Skeletal muscle tissue (tissue), 4 donors: ENCODE results near the gene SLX4IP. TPM values are rescaled to one million over a fixed set of nuclear protein-coding genes. Genes with fewer than 3 reads are reported as not detected.

Experiments used
- H3K27ac ChIP-seq: one replicate; pipeline ENCODE4 v1.7.0; 2013; ENCODE audit warnings: mild to moderate bottlenecking, low read depth, low read length, inconsistent platforms
- H3K27me3 ChIP-seq, 3 donors: one replicate each; pipeline ENCODE4 v1.7.0; 2013; ENCODE audit warnings: low read length in 3 of 3; ENCODE audit not compliant: control insufficient read depth in 3 of 3, insufficient read depth in 3 of 3
- H3K36me3 ChIP-seq, 3 donors: one replicate each; pipeline ENCODE4 v1.7.0; 2013; ENCODE audit warnings: low read length in 3 of 3; ENCODE audit not compliant: control insufficient read depth in 3 of 3, insufficient read depth in 3 of 3
- H3K4me1 ChIP-seq, 3 donors: one replicate each; pipeline ENCODE4 v1.7.0; 2013; ENCODE audit warnings: low read length in 3 of 3, mild to moderate bottlenecking in 3 of 3; ENCODE audit not compliant: control insufficient read depth in 3 of 3, insufficient read depth in 3 of 3
- H3K4me3 ChIP-seq, 3 donors: one replicate each; pipeline ENCODE4 v1.7.0; 2013; ENCODE audit warnings: low read length in 3 of 3
- H3K9ac ChIP-seq, 3 donors: one replicate each; pipeline ENCODE4 v1.7.0; 2013; ENCODE audit warnings: low read length in 3 of 3, mild to moderate bottlenecking in 3 of 3, moderate library complexity in 2 of 3, low read depth in 1 of 3
- H3K9me3 ChIP-seq, 3 donors: one replicate each; pipeline ENCODE4 v1.7.0; 2013; ENCODE audit warnings: low read length in 3 of 3; ENCODE audit not compliant: control insufficient read depth in 3 of 3
- total RNA-seq: library from RNA; depleted of rRNA; stranded (reverse); fragments of >200 nt; gene quantifications from one replicate; pipeline ENCODE4 v1.2.3, GENCODE V29; 2014
- donor health status: Osteomylitis.

The SLX4IP gene
- total RNA-seq, 1 donor from 2014 or later = 4.2 TPM

DNA sequence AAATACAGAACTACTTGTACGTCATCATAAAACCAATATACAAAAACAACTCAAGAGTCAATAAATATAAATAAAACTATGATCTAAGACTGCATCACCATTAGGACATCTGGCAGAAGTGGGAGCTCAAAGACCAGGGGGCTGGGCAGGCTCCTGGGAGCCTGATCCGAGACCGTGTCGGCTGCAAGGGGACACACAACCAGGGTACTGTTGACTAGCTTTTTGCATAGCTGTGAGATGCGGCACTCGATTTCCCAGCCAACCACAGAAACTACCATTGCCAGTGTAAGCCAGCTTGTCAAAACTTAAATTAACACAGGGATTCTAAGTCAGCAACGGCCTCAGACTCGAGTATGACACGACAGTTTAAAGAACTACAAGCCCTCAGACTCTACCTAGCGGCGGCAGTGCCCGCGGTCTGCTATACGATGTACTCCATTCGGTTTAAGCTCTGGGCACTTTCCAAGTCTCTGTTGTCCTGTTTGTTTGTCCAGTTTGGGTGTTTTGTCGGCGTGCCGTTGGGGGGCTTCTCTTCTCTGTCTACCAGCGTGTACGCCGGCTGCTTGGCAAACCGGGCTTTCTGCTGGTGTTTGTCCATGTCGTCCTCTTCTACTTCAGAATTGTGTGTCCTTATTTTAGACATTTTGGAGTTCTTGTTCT is 204.1 kb downstream of the SLX4IP start:
- peaks cover 33 to 51% (median 36%) of the 10 kb centered on the region in 3 donors for H3K36me3 ChIP-seq
- no peaks in the 10 kb centered on the region for H3K27me3 ChIP-seq
- peaks cover 30 to 34% (median 34%) of the 10 kb centered on the region in 3 donors for H3K4me1 ChIP-seq
- H3K27ac ChIP-seq = peak overlapping the region; percentile 61
- no peak overlapping the region for H3K4me3 ChIP-seq
- no peak overlapping the region for H3K9ac ChIP-seq
- H3K9me3 ChIP-seq = no peaks in the 10 kb centered on the region

DNA sequence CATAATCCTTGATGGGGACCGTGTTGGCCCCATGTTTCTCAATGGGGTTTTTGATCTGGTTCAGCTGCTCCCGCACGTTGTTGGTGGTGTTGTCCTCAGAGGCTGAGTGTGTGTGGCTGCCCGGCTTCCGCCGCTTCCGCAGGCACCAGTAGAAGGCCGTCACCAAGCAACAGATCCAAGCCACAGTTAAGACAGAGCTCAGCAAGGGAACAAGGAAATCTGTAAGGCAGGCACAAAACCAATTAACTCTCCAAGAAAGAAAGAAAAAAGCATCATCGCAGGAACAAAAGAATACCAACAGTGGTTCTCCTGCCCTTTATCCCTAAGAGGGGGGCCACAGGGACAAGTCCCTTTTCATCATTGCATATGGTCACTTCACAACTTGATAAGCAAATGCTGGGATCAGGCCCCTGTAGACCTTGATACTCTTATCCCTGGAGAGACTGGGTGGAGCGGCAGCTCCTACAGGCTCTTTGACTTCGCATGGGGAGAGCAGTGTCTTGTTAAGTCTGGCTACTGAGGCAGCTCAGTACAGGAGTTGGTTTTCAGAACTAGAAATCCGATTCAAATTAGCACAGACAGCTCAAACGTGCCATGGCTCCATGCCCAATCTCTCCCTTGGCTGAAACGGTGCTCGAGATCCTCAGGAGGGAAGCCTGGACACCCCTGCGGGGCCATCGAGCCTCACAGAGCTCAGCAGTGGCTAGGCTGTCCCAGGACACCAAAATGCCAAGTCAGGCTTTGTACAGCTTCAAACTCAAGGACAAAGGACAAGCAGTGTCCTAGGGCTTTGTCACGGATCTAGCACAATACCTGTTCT is 204.8 kb downstream of the SLX4IP start:
- peaks cover 26 to 35% (median 34%) of the 10 kb centered on the region in 3 donors for H3K4me1 ChIP-seq
- H3K36me3 ChIP-seq = peaks cover 41 to 59% (median 42%) of the 10 kb centered on the region in 3 donors
- no peaks in the 10 kb centered on the region for H3K27me3 ChIP-seq
- H3K9ac ChIP-seq = no peak overlapping the region
- H3K9me3 ChIP-seq = no peaks in the 10 kb centered on the region
- H3K27ac ChIP-seq = peak overlapping the region; percentile 61
- H3K4me3 ChIP-seq = no peak overlapping the region

DNA sequence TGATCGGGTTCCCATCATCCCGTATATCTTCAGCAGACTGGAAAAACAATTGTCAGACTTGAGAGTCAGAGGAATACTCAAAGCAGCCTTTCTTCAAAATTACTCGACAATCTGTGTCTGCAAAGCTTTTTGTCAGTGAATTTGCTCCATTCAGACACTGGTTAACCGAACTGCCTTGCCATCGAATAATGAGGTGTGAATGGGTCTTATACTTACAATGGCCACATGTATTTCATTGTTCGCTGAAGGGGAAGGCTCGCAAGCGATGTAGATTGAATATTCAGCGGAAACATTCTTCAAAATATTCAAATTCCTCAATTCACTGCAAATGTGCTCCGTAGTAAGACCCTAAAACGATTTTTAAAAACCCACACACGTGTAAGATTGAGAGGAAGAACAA is 205.8 kb downstream of the SLX4IP start:
- no peaks in the 10 kb centered on the region for H3K27me3 ChIP-seq
- no peaks in the 10 kb centered on the region for H3K9me3 ChIP-seq
- H3K4me1 ChIP-seq = peaks cover 23 to 35% (median 34%) of the 10 kb centered on the region in 3 donors
- peaks cover 50 to 67% (median 51%) of the 10 kb centered on the region in 3 donors for H3K36me3 ChIP-seq
- H3K9ac ChIP-seq = no peak overlapping the region
- H3K27ac ChIP-seq = peak overlapping the region; percentile 61
- no peak overlapping the region for H3K4me3 ChIP-seq

DNA sequence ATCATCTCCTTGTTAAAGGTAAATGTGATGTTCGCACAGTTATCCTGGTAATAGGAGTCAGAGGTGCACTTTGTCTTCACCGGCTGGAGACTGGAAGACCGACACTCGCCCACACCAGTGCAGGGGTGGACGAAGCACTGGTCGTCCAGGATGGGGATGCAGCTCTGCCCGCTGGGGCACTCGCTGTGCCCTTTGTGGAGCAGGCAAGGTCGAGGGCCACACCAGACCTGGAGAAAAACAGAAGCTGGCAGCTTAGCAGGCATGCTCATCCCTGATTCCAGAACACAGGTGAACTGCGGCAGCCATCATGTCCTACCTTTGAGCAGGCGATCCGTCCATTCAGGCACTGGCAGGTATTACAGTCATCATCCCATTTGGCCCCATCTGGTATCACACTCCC is 206.4 kb downstream of the SLX4IP start:
- Histone ChIP-seq H3K27ac (no peak overlapping the region), H3K27me3 (no peaks in the 10 kb centered on the region), H3K36me3 (peaks cover 55 to 71% (median 56%) of the 10 kb centered on the region in 3 donors), H3K9me3 (no peaks in the 10 kb centered on the region), H3K9ac (no peak overlapping the region), H3K4me1 (peaks cover 20 to 30% (median 30%) of the 10 kb centered on the region in 3 donors), H3K4me3 (no peak overlapping the region)

DNA sequence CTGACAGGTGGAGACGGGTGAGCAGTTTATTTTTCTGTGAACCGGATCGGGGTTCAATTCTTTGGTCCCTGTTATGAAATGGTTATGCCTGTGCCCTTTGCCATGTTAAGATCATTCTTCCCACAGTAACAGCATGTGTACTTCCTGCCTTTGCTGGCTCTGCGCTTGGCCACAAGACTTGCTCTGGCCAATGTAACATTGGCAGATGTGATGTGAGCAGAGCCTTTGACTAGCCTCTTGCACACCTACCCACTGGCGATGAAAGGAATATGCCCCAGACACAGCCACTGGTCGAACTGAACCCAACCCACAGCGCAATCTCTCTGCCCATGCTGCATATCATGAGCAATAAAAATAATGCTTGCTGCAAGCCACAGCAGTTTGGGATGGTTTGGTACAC is 206.8 kb downstream of the SLX4IP start:
- H3K4me1 ChIP-seq = peaks cover 17 to 27% (median 27%) of the 10 kb centered on the region in 3 donors
- peaks cover 57 to 74% (median 58%) of the 10 kb centered on the region in 3 donors for H3K36me3 ChIP-seq

DNA sequence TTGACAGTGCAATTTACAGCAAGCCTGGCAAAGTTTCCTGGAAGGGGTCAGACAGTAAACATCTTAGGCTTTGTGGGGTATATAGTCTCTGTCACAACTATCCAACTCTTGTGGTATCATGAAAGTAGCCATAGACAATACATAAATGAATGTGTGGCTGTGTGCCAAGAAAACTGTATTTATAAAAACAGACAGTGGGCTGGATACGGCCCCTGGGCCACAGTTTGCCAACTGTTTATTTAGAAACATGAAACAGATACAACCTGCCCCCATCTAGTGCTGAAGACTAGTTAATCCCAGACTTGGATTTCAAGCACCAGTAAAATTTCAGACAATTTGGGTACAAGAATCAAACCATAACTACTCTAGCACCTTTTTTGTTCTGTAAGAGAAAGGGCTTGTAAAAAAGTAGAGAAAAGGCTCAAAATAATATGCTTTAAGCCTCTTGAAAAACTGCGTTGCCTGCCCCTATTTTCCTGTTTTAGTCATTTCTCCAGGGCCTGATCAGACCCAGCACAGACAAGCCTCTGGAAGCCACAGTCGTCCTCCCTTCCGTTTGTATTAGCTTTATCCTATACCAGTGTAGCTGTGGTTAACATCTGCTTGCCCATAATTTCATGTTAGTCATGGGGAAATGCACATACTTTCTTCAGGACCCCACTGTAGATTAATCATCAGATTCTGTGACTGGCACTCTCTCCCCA is 207.9 kb downstream of the SLX4IP start:
- Histone ChIP-seq H3K4me3 (no peak overlapping the region), H3K4me1 (peaks cover 18 to 23% (median 19%) of the 10 kb centered on the region in 3 donors), H3K9me3 (no peaks in the 10 kb centered on the region), H3K36me3 (peaks cover 67 to 82% (median 69%) of the 10 kb centered on the region in 3 donors), H3K27ac (peak overlapping the region; percentile 31), H3K9ac (peak overlapping the region in 1 of 3 donors; percentile 15), H3K27me3 (no peaks in the 10 kb centered on the region)

More for the DNA sequence above, 206.8 kb downstream of the SLX4IP start:
- H3K27ac ChIP-seq = no peak overlapping the region
- no peak overlapping the region for H3K4me3 ChIP-seq
- no peaks in the 10 kb centered on the region for H3K27me3 ChIP-seq
- no peak overlapping the region for H3K9ac ChIP-seq
- no peaks in the 10 kb centered on the region for H3K9me3 ChIP-seq

DNA sequence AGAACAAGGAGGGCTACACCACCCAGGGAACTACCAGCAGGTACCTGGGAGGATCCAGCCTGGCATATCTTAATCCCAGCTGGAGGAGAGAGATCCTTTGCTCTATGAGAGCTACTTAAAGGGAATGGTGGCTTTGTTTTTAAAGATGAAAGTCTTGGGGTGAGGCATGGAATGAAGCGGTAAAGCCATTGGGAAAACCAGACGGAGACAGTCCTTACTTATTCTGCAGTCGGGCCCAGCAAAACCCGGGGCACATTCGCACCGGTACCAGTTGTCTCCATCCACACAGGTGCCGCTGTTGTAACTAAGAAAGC is 208.4 kb downstream of the SLX4IP start:
- no peaks in the 10 kb centered on the region for H3K27me3 ChIP-seq
- H3K4me1 ChIP-seq = peaks cover 19 to 23% (median 20%) of the 10 kb centered on the region in 3 donors
- no peak overlapping the region for H3K27ac ChIP-seq
- peak overlapping the region in 1 of 3 donors; percentile 15 for H3K9ac ChIP-seq
- no peaks in the 10 kb centered on the region for H3K9me3 ChIP-seq
- H3K36me3 ChIP-seq = peaks cover 72 to 87% (median 74%) of the 10 kb centered on the region in 3 donors
- no peak overlapping the region for H3K4me3 ChIP-seq

DNA sequence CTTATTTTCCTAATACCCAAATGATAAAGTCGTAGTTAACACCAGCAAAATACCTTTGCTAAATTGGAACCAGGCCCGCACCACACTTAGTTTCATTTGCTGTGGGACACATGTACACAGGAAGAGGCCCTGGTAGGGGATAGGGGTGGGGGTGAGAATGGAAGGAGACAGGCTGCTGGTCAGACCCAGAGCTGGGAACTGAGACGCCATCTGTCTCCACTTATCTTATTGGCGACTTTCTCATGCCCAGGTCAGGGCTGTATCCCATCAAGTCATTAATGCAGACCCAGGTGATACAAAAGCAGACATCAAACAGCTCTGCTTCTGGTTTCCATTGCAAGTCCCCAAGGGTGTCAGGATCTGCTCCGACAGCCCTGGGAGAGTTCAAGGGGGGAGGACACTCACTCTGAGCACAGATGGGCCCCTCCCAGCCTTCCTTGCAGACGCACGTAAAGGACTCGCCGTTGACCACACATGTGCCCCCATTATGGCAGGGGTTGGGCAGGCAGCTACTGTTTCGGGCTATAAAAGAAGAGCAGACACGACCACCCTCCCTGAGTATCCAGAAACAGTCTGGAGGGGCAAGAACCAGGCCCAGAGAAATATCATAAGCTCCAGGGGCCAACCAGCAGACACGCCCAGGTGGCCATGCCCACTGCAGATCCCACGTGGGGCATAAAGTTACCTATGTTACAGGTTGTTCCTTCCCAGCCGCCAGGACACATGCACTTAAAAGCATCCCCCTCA is 209.5 kb downstream of the SLX4IP start:
- Histone ChIP-seq H3K9ac (no peak overlapping the region), H3K27me3 (no peaks in the 10 kb centered on the region), H3K36me3 (peaks cover 69 to 93% (median 73%) of the 10 kb centered on the region in 3 donors), H3K27ac (peak overlapping the region; percentile 41), H3K9me3 (no peaks in the 10 kb centered on the region), H3K4me1 (peaks cover 16 to 23% (median 17%) of the 10 kb centered on the region in 3 donors), H3K4me3 (no peak overlapping the region)

DNA sequence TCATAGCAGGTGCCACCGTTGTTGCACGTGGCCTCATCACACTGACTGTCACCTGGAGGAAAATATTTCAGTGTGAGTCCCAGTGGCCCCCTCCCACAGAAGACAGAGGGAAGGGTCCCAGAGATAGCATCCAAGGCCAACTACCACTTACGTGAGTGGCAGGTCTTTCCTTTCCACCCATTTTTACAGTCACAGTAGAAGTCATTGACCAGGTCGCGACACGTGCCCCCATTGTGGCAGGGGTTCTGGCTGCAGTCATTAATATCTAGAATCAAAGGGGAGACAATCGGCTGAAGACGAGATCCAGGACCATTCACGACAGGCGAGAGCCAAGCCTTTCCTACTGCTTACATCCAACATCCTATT is 210.1 kb downstream of the SLX4IP start:
- H3K36me3 ChIP-seq = peaks cover 69 to 93% (median 77%) of the 10 kb centered on the region in 3 donors
- H3K9ac ChIP-seq = no peak overlapping the region
- H3K27me3 ChIP-seq = no peaks in the 10 kb centered on the region
- H3K9me3 ChIP-seq = no peaks in the 10 kb centered on the region
- H3K27ac ChIP-seq = peak overlapping the region; percentile 41
- no peak overlapping the region for H3K4me3 ChIP-seq
- peaks cover 15 to 19% (median 17%) of the 10 kb centered on the region in 3 donors for H3K4me1 ChIP-seq
